ENCODE data around the gene SCN5A.

- TF ChIP-seq CTCF (IDR thresholded peaks at IDR 0.05), result no peak
- no peak for TF ChIP-seq POLR2A (IDR thresholded peaks at IDR 0.05)
Observed at GRCh38 chr3:38552364-38552763, 97.1 kb downstream of the SCN5A start.
